Stomach (tissue), 4 donors: ENCODE measurements around the gene MLYCD.

Experiments
- CTCF ChIP-seq, 7 experiments: fragments of 450-650 bp in 4 of 7; fragments of 200-600 bp in 3 of 7; sonication (generic) in 3 of 7; IDR thresholded peaks; one replicate each; pipeline ENCODE4 v1.5.1; 2016 to 2019; ENCODE audit warnings: antibody characterized with exemption in 7 of 7, control low read depth in 2 of 7, mild to moderate bottlenecking in 1 of 7
- POLR2A ChIP-seq, 4 donors: fragments of 450-650 bp; IDR thresholded peaks; one replicate each; pipeline ENCODE4 v1.6.1; 2016; ENCODE audit warnings: antibody characterized with exemption in 4 of 4, control low read depth in 2 of 4, mild to moderate bottlenecking in 1 of 4, moderate library complexity in 1 of 4

GRCh38 chr16:83907111-83907510 lies 8.2 kb downstream of the MLYCD start:
- no peak for TF ChIP-seq POLR2A (IDR thresholded peaks at IDR 0.05)
- TF ChIP-seq CTCF (IDR thresholded peaks at IDR 0.05) = no peak
